G401.6 (cell line): ENCODE results near the gene KCTD10.

Experiments
- FAIRE-seq: peaks from 2 replicates; lab custom pipeline; 2012; peaks lifted over from hg19 to GRCh38; lab: Jason Lieb, UNC

Gene KCTD10

GRCh38 chr12:109494348-109494881 lies 17.3 kb upstream of the KCTD10 start:
- FAIRE-seq: no peak

- no peak for FAIRE-seq
Measured at GRCh38 chr12:109493938-109494337, 16.8 kb upstream of the KCTD10 start.

GRCh38 chr12:109493090-109493489 lies 16.0 kb upstream of the KCTD10 start:
- no peak for FAIRE-seq

GRCh38 chr12:109492371-109492770 lies 15.3 kb upstream of the KCTD10 start:
- no peak for FAIRE-seq

GRCh38 chr12:109491671-109492070 lies 14.6 kb upstream of the KCTD10 start:
- no peak for FAIRE-seq

GRCh38 chr12:109489955-109490565 lies 13.0 kb upstream of the KCTD10 start:
- no peak for FAIRE-seq

GRCh38 chr12:109489016-109489954 lies 12.2 kb upstream of the KCTD10 start:
- no peak for FAIRE-seq

GRCh38 chr12:109488051-109488665 lies 11.1 kb upstream of the KCTD10 start:
- FAIRE-seq: no peak

GRCh38 chr12:109487181-109488050 lies 10.3 kb upstream of the KCTD10 start:
- FAIRE-seq: no peak

GRCh38 chr12:109485201-109485600 lies 8.1 kb upstream of the KCTD10 start:
- FAIRE-seq: no peak

- FAIRE-seq: no peak
Measured at GRCh38 chr12:109483346-109483745, 6.2 kb upstream of the KCTD10 start.

GRCh38 chr12:109482894-109483293 lies 5.8 kb upstream of the KCTD10 start:
- FAIRE-seq: no peak

GRCh38 chr12:109482491-109482890 lies 5.4 kb upstream of the KCTD10 start:
- no peak for FAIRE-seq

- FAIRE-seq: no peak
Measured at GRCh38 chr12:109481863-109482262, 4.8 kb upstream of the KCTD10 start.

- no peak for FAIRE-seq
Measured at GRCh38 chr12:109480356-109480755, 3.3 kb upstream of the KCTD10 start.

GRCh38 chr12:109479761-109480160 lies 2.7 kb upstream of the KCTD10 start:
- no peak for FAIRE-seq

- no peak for FAIRE-seq
Measured at GRCh38 chr12:109477963-109478315, 839 bp upstream of the KCTD10 start.

GRCh38 chr12:109476807-109477184 lies 304 bp downstream of the KCTD10 start:
- no peak for FAIRE-seq

GRCh38 chr12:109475993-109476806 lies 900 bp downstream of the KCTD10 start:
- FAIRE-seq: no peak

- FAIRE-seq: no peak
Measured at GRCh38 chr12:109475121-109475520, 2.0 kb downstream of the KCTD10 start.
